AG10803 (cell line): ENCODE measurements around the gene MARCKSL1.
"Not testable (repeated sequence)": the region's sequence is repeated elsewhere in the genome, so short reads cannot be mapped to it uniquely, and the experiment has no call there.

Experiments
- DNase-seq: peaks from one replicate; pipeline ENCODE4 v3.0.0; 2010; ENCODE audit warnings: low read depth
- H3K4me3 ChIP-seq: 2 replicates; pipeline ENCODE4 v1.5.1; 2011; ENCODE audit warnings: mild to moderate bottlenecking, low read length, control low read depth
- TF ChIP-seq, protein P1 (sequence below): conservative IDR thresholded peaks from 2 replicates; pipeline ENCODE4 v1.5.1; 2011; ENCODE audit warnings: mild to moderate bottlenecking, low read length, control low read depth, inconsistent platforms

The MARCKSL1 gene

DNA sequence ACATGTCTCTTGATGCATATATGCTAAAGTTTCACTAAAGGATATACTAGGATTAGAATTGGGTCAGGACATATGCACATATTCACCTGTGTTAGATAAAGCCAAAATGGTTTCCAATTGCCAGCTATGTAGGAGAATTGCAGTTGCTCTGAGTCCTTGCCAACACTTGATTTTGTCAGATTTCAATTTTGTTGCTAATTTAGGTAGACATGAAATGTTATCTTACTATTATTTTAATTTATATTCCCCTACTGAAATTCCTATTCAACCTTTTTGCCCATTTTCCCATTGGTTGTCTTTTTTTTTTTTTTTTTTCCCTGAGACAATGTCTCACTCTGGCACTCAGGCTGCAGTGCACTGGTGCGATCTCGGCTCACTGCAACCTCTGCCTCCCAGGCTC, 30.7 kb downstream of the MARCKSL1 start:
- TF ChIP-seq, protein P1, sequence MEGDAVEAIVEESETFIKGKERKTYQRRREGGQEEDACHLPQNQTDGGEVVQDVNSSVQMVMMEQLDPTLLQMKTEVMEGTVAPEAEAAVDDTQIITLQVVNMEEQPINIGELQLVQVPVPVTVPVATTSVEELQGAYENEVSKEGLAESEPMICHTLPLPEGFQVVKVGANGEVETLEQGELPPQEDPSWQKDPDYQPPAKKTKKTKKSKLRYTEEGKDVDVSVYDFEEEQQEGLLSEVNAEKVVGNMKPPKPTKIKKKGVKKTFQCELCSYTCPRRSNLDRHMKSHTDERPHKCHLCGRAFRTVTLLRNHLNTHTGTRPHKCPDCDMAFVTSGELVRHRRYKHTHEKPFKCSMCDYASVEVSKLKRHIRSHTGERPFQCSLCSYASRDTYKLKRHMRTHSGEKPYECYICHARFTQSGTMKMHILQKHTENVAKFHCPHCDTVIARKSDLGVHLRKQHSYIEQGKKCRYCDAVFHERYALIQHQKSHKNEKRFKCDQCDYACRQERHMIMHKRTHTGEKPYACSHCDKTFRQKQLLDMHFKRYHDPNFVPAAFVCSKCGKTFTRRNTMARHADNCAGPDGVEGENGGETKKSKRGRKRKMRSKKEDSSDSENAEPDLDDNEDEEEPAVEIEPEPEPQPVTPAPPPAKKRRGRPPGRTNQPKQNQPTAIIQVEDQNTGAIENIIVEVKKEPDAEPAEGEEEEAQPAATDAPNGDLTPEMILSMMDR: no peak
- no peak overlapping the region for H3K4me3 ChIP-seq
- no peak for DNase-seq

DNA sequence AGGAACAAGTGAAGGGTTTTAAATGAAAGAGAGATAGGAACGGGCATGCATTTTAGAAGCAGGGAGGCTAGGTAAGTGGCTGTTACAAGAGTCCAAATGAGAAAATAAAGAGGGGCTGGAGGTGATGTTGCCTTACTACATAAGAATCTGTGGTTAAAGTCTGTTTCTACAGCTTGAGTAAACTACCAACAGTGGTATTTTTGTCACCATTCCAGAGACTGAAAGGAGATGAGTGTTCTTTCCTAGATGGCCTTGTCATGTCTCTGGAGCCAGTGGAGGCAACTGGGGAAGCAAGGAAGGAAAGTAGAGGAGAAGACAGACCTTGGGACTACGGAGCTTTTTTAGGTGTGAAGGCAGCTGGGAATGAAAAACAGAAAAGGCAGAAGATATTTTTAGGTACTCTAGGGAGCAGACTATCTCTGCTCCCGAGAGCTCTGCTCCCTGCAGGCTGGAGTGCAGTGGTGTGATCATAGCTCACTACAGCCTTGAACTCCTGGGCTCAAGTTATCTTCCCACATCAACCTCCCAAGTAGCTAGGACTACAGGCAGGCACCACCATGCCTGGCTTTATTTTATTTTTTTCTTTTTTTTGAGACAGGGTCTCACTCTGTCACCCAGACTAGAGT, 31.9 kb downstream of the MARCKSL1 start:
- DNase-seq: peak; percentile 53
- TF ChIP-seq, protein P1: no peak
- no peak overlapping the region for H3K4me3 ChIP-seq

- DNase-seq: no peak
- H3K4me3 ChIP-seq: no peak overlapping the region
- TF ChIP-seq, protein P1: no peak
Measured at GRCh38 chr1:32303358-32303757, 32.7 kb downstream of the MARCKSL1 start.

DNA sequence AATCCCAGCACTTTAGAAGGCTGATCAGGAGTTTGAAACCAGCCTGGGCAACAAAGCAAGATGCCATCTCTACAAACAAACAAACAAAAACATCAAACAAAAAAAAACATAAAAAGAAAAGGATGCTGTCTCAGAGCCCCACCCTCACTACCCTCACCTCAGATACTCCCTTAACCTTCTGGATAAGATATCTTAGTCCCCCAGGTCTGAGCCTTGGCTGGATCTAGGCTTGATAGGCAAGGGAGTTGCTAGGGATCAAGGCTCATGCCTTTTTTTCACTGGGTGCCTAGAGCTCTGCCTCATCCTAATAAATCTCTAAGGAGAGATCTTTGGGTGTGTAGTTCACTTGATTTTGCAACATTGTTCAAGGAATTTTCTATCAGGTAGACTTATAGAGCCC, 36.7 kb downstream of the MARCKSL1 start:
- H3K4me3 ChIP-seq: no peak overlapping the region
- no peak for DNase-seq
- TF ChIP-seq, protein P1: no peak

- not testable (repeated sequence) for DNase-seq, H3K4me3 ChIP-seq
Measured at GRCh38 chr1:32298211-32298610, 37.8 kb downstream of the MARCKSL1 start.

- TF ChIP-seq, protein P1: no peak
- DNase-seq: peak; percentile 92
- H3K4me3 ChIP-seq: peak within 1 kb of the TSS; percentile 95
Measured at GRCh38 chr1:32291708-32292538, 44.1 kb downstream of the MARCKSL1 start, which contains the start of gene HDAC1. Gene HDAC1 (plus strand): TSS chr1:32292083. CDS start chr1:32292170, 87 bp downstream.

DNA sequence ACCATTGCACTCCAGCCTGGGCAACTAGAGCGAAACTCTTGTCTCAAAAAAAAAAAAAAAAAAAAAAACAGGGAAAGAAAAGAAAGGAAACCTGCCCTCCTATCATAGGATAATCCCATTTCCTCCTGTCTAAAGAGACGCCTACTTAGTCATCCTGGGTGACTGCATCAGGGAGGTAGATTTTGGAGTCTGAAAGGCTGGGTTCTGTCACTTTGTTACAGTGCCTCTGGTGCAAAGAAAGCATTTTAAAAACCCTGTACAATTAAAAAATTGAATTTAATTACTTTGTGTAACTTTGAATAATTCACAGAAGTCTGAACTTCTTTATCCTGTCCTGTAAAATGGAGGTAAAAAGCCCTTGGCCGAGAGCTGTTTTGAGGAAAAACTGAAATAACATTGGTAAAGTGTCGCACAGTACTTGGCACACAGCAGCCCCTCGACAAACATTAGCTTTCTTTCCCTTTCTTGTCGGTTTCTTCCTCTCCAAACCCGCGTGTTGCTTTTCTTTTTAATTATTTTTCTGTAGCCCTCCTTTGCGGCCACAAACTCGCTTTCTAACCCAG, 44.8 kb downstream of the MARCKSL1 start:
- DNase-seq: peak; percentile 22
- H3K4me3 ChIP-seq: peak overlapping the region; percentile 95
- TF ChIP-seq, protein P1: no peak
